HK-2 (cell line): ENCODE results near the gene SLC22A3.
A peak's percentile ranks its signal among the peaks of the same experiment; 100 is the strongest.
"Not testable (repeated sequence)": the region's sequence is repeated elsewhere in the genome, so short reads cannot be mapped to it uniquely, and the experiment has no call there.

ENCODE experiments used
- DNase-seq: peaks from one replicate; pipeline ENCODE4 v3.0.0-alpha.2; 2018; ENCODE audit not compliant: unreplicated experiment

The SLC22A3 gene

GRCh38 chr6:160348223-160349019, at the start of gene SLC22A3:
TSS of gene SLC22A3 (plus strand) at chr6:160348378. CDS start at chr6:160348420, 42 bp downstream.
- DNase-seq, result peak; percentile 35

- no peak for DNase-seq
Measured at GRCh38 chr6:160299559-160299958, 48.6 kb upstream of the SLC22A3 start.

DNA sequence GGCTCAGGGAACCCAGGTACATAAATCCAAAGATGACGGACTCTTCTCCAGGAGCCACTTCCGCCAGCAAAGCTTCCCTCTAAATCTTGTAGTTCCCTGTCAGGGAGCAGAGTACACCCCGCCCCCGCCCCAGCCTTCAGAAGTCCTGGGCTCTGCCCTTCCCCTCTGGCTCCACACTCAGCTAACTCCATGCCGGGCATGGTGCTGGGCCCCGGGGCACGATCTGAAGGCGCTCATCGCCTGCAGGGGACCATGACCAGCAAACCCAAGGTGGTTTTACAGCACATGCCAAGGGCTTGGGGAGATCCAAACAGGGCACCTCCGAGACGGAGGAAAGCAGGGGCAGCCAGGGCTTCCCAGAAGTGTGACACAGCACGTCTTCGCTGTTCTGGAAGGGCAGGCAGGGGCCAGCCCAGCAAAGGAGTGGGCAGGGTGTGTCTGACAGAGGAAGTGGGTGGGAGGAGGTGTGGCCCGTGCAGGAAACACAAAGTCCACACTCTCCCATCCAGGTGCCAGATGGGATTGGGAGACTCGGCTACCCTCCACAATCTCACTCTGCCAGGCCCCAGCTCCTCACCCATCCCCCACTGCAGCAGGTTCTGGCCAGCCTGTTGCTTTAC, 48.0 kb upstream of the SLC22A3 start:
- DNase-seq, result peak; percentile 2

GRCh38 chr6:160301339-160301738, 46.8 kb upstream of the SLC22A3 start:
- DNase-seq, result no peak

DNA sequence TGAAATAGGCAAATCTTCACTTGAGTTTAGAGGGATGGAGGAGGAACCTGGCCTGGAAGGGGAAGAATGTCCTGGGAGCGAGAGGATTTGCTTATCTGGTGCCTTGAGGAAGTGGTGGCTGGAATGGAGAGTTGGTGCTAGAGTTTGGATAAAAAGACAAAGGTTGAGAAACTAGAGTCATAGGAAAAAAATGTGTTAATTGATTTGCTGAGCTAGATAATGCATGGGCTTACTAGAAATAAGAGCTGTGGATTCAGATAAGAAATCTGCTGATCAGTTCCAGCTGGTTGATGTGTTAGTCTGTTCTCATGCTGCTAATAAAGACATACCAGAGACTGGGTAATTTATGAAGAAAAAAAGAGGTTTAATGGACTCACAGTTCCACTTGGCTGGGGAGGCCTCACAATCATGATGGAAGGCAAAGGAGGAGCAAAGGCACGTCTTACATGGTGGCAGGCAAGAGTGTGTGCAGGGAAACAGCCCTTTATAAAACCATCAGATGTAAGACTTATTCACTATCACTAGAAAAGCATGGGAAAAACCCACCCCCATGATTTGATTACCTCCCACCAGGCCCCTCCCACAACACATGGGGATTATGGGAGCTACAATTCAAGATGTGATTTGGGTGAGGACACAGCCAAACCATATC, 45.6 kb upstream of the SLC22A3 start:
- DNase-seq, result not testable (repeated sequence)

GRCh38 chr6:160303806-160304205, 44.4 kb upstream of the SLC22A3 start:
- no peak for DNase-seq

- no peak for DNase-seq
Measured at GRCh38 chr6:160305926-160306713, 42.1 kb upstream of the SLC22A3 start.

DNA sequence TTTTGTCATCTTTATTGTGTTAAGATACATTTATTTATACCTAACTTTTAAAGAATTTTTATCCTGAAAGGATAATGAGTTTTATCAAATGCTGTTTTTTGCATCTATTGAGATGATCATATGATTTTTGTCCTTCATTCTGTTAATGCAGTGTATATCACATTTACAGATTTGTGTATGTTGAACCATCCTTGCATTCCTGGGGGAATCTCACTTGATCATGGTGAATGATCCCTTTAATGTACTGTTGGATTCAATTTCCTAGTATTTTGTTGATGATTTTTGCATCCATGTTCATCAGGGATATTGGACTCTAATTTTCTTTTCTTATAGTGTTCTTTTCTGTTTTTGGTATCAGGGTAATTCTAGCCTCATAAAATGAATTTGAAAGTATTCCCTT, 38.5 kb upstream of the SLC22A3 start:
- DNase-seq, result no peak

- no peak for DNase-seq
Measured at GRCh38 chr6:160312900-160313299, 35.3 kb upstream of the SLC22A3 start.

GRCh38 chr6:160315310-160315709, 32.9 kb upstream of the SLC22A3 start:
- no peak for DNase-seq

GRCh38 chr6:160316261-160316660, 31.9 kb upstream of the SLC22A3 start:
- DNase-seq, result no peak

GRCh38 chr6:160319246-160319645, 28.9 kb upstream of the SLC22A3 start:
- DNase-seq, result no peak

GRCh38 chr6:160321729-160322505, 26.3 kb upstream of the SLC22A3 start:
- no peak for DNase-seq

- no peak for DNase-seq
Measured at GRCh38 chr6:160327981-160328380, 20.2 kb upstream of the SLC22A3 start.

DNA sequence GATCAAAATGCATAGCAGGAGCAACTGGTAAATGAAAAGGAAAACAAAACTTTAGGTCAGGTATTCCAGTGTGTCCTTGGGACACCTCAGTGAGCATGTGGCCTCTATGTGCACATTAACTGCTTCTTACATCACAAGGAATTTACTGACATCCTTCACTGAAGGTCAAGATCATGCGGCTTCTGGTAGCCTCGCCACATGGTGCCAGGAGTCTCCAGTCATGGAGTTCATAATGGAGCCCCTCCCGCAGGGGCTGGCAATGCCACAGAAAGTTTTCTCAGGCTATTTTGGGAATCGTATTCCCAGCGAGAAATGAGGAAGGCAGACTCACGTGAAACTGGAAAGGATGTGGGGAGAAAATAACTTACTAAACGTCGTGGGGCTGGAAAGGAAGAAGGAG, 19.7 kb upstream of the SLC22A3 start:
- DNase-seq, result no peak

GRCh38 chr6:160329188-160329587, 19.0 kb upstream of the SLC22A3 start:
- no peak for DNase-seq

GRCh38 chr6:160330619-160331018, 17.6 kb upstream of the SLC22A3 start:
- no peak for DNase-seq

DNA sequence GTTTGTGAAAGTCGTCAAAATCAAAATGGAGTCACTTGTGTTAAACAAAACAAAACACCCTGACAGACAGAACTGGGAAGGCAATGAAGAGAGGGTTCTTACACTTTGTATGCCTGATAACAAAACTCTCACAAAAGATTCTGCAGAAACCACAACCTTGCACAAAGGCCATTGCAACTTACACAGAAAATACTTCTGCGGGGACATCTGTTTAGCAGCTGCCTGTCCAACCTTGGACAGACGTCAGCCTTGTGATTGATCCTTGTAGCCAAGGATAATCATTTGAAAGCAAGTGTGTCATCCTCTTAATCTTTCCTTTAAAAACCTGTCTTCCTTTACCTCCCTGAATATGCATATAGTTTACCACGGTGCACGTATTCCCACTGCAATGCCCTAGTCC, 17.0 kb upstream of the SLC22A3 start:
- DNase-seq, result no peak

GRCh38 chr6:160331753-160332152, 16.4 kb upstream of the SLC22A3 start:
- DNase-seq, result no peak

DNA sequence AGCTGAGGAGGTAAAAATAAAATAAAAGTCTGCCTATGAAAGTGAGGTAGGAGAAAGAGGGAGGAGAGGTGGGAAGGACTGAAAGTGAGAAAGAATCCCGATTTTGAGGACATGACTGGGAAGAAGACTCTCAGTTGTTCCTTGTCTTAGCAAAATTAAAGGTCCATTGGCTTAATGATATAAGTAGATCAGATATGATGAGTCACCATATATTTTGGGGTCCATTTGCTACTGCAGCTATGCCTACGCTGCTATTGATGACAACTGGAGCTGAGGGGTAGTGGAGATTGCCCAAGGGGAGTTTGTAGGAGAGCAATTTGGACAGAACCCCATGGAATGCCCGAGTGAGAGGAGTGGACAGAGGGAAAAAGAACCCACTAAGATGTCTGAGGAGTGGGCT, 15.1 kb upstream of the SLC22A3 start:
- DNase-seq, result no peak

DNA sequence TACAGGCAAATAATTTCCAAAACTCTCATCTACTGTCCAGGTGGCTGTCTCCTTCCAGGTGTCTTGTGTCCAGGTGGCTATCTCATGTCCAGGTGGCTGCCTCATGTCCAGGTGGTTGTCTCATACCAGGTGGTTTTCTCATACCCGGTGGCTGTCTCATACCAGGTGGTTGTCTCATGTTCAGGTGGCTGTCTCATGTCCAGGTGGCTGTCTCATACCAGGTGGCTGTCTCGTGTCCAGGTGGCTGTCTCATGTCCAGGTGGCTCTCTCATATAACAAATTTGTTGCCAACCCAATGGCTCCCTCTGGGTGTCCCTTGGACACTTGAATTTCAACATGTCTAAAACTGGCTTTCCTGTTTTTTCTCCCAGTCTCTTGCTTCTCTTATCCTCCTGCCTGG, 14.3 kb upstream of the SLC22A3 start:
- no peak for DNase-seq
